MCF 10A (cell line): ENCODE measurements around the gene MCCC1. TPM values are rescaled to one million over a fixed set of nuclear protein-coding genes. Genes with fewer than 3 reads are reported as not detected.

Experiments
- BruUV-seq: library from RNA; stranded (reverse); fragments of 400-500 nt; replicated peaks from 2 replicates; lab custom pipeline; 2021; lab: Mats Ljungman, UMichigan
- CTCF ChIA-PET: fragments of 300-600 bp; sonication (Branson Sonifier 250); formaldehyde crosslinking; extraction: SDS; loops from one replicate; lab custom pipeline; 2021; ENCODE audit warnings: antibody characterized with exemption, inconsistent platforms; lab: Yijun Ruan, JAX
- POLR2A ChIA-PET: fragments of 300-600, 350-650 bp; sonication (Branson Sonifier 250); formaldehyde crosslinking; extraction: SDS; loops from one replicate; lab custom pipeline; 2020; ENCODE audit warnings: antibody characterized with exemption, inconsistent platforms; lab: Yijun Ruan, JAX
- DNase-seq: peaks from one replicate; pipeline ENCODE4 v3.0.0-alpha.2; 2018; ENCODE audit not compliant: unreplicated experiment
- H3K27ac Mint-ChIP-seq: one replicate; pipeline ENCODE4 v1.8.0; 2022; ENCODE audit warnings: mild to moderate bottlenecking, low read depth, mixed read lengths; ENCODE audit not compliant: unreplicated experiment
- H3K27me3 Mint-ChIP-seq: one replicate; pipeline ENCODE4 v1.8.0; 2022; ENCODE audit warnings: mixed read lengths; ENCODE audit not compliant: insufficient read depth, unreplicated experiment
- H3K36me3 Mint-ChIP-seq: one replicate; pipeline ENCODE4 v1.8.0; 2022; ENCODE audit warnings: mild to moderate bottlenecking, moderate library complexity, mixed read lengths; ENCODE audit not compliant: insufficient read depth, unreplicated experiment
- H3K4me1 Mint-ChIP-seq: one replicate; pipeline ENCODE4 v1.8.0; 2022; ENCODE audit warnings: mixed read lengths; ENCODE audit not compliant: insufficient read depth, unreplicated experiment
- H3K4me3 Mint-ChIP-seq: one replicate; pipeline ENCODE4 v1.8.0; 2022; ENCODE audit warnings: mild to moderate bottlenecking, moderate library complexity, mixed read lengths; ENCODE audit not compliant: unreplicated experiment
- H3K9me3 Mint-ChIP-seq: one replicate; pipeline ENCODE4 v1.8.0; 2022; ENCODE audit warnings: mixed read lengths; ENCODE audit not compliant: unreplicated experiment
- CTCF ChIP-seq: fragments of 200-600 bp; IDR thresholded peaks from one replicate; pipeline ENCODE4 v1.8.0; 2022; ENCODE audit warnings: antibody characterized with exemption, mild to moderate bottlenecking; ENCODE audit not compliant: unreplicated experiment
- intact Hi-C: fragments of 100-400 bp; cut with micrococcal nuclease; formaldehyde crosslinking; loops from 2 replicates; pipeline ENCODE4 v1.14.1; 2022
- total RNA-seq: library from RNA; stranded (reverse); gene quantifications from 2 replicates; pipeline ENCODE4 v1.2.3, GENCODE V29; 2022

MCCC1 gene
- total RNA-seq, 1 experiment from 2014 or later = 38.8 TPM

DNA sequence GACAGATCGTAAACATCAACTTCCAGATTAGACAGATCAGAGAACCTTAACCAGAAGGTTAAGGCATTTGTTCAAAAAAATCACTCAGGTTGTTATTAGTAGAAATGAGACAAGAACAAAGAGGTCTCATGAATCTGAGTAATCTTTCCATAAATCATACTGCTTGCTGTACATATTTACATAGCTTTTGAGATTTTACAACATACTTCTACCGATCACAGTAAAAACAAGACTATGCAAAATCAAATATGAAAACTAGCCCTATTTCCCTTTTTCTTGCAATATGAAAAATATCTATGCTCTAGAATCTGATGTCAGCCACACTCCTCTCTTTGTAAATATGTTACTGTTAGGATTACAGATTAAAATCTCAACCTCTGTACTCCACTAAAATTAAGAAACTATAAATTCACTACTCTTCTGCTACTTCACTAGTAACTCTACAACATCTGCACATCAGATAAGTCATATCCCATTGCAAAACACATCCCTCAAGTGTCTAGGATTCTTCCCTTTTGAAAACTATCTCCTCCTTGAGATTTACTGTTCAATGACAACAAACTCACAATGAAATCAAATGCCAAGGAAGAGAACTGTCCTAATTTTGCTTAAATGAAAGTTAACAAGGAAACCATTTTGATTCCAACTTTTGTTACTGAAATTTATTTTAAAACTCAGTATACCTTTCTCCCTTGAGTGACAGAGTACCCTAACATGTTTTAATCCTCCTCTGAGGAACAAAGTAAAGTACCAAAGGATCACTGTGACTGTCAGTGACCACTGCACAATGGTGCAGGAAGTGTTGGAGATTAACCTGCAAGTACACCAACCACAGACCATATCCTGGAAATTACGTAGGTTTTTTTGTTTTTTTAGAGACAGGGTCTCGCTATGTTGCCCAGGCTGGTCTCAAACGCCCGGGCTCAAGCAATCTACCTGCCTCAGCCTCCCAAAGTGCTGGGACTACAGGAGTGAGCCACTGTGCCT lies 131.8 kb downstream of the MCCC1 start:
- Mint-ChIP-seq H3K27ac (no peak overlapping the region), H3K4me3 (no peak overlapping the region), H3K27me3 (no peaks in the 10 kb centered on the region), H3K4me1 (peaks cover 15% of the 10 kb centered on the region), H3K36me3 (no peaks in the 10 kb centered on the region), H3K9me3 (no peaks in the 10 kb centered on the region)
- ChIA-PET POLR2A (interaction anchor here (0.7 to 1.0 kb wide), 2 partner anchors 14 to 97 kb away, joined by 4 read pairs; no protein-coding TSS in a partner anchor), CTCF (no interaction called here)
- no peak for DNase-seq
- TF ChIP-seq CTCF = no peak
- intact Hi-C loops = no loop called here
- no TSS peak for BruUV-seq

- no peak overlapping the region for H3K27ac Mint-ChIP-seq
- no peak for TF ChIP-seq CTCF
- H3K4me3 Mint-ChIP-seq = no peak overlapping the region
- intact Hi-C loops = no loop called here
- no peaks in the 10 kb centered on the region for H3K27me3 Mint-ChIP-seq
- peaks cover 12% of the 10 kb centered on the region for H3K36me3 Mint-ChIP-seq
- DNase-seq = no peak
- BruUV-seq = no TSS peak
- peaks cover 23% of the 10 kb centered on the region for H3K4me1 Mint-ChIP-seq
- ChIA-PET CTCF (no interaction called here), POLR2A (no interaction called here)
- no peaks in the 10 kb centered on the region for H3K9me3 Mint-ChIP-seq
Measured at GRCh38 chr3:182965861-182966366, 133.4 kb downstream of the MCCC1 start.

Other genes with a start within 250 kb of the MCCC1 start
- gene DCUN1D1, start 119.0 kb downstream of the MCCC1 start, total RNA-seq = 39.1 and 50.1 TPM in 2 replicates
- 3.5 and 10.8 TPM in 2 replicates for gene LAMP3, start 63.2 kb upstream of the MCCC1 start, total RNA-seq
- gene B3GNT5, start 153.8 kb upstream of the MCCC1 start, total RNA-seq = 80.1 and 104 TPM in 2 replicates